Fibroblast of villous mesenchyme (primary cell): ENCODE data around the gene KCNMB3. TPM values are rescaled to one million over a fixed set of nuclear protein-coding genes. Genes with fewer than 3 reads are reported as not detected.
"Not testable (repeated sequence)": the region's sequence is repeated elsewhere in the genome, so short reads cannot be mapped to it uniquely, and the experiment has no call there.

ENCODE experiments used
- DNase-seq: peaks from one replicate; pipeline ENCODE4 v3.0.0-alpha.2; 2010; ENCODE audit warnings: low read depth
- H3K4me3 ChIP-seq: 2 replicates; pipeline ENCODE4 v1.5.1; 2011; ENCODE audit warnings: low read depth, mild to moderate bottlenecking, low read length
- CTCF ChIP-seq: IDR thresholded peaks from 2 replicates; pipeline ENCODE4 v1.5.1; 2012; ENCODE audit warnings: low read depth, mild to moderate bottlenecking, low read length; ENCODE audit not compliant: insufficient read depth
- total RNA-seq: library from RNA; depleted of rRNA; stranded (reverse); fragments of >200 nt; gene quantifications from 2 replicates; pipeline ENCODE4 v1.2.3, GENCODE V29; 2012

Gene KCNMB3
- total RNA-seq, 1 donor: 2.2 TPM

DNA sequence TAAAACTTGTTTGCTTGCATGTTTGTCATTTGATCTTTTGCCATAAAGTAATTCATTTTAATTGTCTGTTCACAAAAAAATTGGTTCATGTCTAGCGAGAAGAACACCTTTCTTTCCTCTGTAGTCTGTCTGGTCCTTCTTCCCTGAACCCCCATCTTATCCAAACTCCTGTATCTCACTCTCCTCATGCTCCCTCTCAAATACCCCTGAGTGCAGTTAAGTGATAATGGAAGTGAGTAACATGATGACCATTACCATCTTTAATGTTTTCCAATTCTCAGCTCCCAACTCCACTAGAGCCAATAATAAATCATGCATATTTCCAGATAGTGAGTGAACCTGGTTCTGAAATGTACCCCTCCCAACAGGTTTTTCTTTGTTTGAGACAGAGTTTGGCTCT lies 14.2 kb upstream of the KCNMB3 start:
- H3K4me3 ChIP-seq: no peak overlapping the region
- TF ChIP-seq CTCF: no peak
- no peak for DNase-seq

DNA sequence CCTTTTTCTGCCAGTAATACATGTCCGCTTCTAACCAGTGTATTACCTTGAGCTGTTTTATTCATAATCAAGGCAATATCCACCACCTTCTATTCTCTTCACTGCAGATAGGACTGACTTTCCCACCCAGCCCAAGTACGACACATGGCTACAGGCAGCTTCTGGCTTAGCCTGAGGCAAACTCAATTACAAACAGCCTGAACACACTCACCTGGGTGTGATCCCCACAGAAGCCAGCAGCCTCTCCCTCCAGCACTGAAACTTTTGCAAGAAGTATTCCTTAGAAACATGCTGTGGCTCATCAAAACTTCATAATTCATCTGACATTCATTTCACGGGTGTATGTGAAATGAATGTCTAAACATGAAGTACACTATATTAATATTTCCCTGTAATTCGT lies 13.5 kb upstream of the KCNMB3 start:
- DNase-seq: no peak
- no peak overlapping the region for H3K4me3 ChIP-seq
- TF ChIP-seq CTCF: no peak

DNA sequence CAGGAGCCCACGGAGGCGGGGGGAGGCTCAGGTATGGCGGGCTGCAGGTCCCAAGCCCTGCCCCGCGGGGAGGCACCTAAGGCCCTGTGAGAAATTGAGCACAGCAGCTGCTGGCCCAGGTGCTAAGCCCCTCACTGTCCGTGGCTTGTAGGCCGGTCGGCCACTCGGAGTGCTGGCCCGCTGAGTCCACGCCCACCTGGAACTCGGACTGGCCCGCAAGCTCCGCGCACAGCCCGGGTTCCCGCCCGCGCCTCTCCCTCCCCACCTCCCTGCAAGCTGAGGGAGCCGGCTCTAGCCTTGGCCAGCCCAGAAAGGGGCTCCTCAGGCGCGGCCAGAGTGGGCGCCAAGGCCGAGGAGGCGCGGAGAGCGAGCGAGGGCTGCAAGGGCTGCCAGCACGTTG lies 12.2 kb upstream of the KCNMB3 start:
- DNase-seq: no peak
- TF ChIP-seq CTCF: no peak
- no peak overlapping the region for H3K4me3 ChIP-seq

DNA sequence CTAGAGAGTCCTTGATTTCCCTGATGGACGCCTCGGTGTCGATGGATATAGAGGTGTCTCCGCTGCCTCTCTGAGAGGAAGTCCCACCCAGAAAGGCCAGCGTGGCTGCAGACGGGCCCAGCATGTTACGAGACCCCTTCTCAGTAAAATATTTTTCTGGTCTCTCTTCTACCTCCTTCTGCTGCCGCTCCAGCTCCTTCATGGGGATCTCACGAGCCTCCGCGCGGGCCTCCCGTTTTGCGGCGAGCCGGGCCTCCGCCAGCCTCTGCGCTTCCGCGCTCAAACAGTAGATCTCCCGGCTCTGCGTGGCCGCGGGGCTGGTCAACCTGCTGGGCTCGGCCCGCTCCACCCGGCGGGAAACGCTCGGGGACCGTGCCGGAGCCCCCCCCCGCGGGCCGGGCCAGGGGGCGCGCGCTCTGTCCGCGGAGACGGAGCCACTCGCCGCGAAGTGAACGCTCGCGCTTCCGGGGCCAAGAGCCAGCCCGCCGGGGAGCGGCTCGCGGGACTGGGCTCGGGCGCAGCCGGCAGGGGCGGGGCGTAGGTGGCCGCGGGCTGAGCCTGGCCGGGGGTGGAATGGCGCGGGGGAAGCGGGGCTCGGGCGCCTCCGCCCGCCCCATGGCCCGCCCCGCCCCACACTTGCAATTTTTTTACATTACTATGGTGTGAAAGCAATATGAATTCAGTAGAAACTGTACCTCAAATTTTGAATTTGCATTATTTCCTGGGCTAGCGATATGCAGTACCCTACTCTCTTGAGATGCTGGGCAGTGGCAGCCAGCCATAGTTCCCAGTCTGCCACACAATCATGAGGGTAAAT lies 10.2 kb upstream of the KCNMB3 start:
- peak; percentile 66 for DNase-seq
- H3K4me3 ChIP-seq: peak overlapping the region; percentile 63
- no peak for TF ChIP-seq CTCF

- not testable (repeated sequence) for DNase-seq, H3K4me3 ChIP-seq
Measured at GRCh38 chr3:179259959-179260756, 9.2 kb upstream of the KCNMB3 start.

DNA sequence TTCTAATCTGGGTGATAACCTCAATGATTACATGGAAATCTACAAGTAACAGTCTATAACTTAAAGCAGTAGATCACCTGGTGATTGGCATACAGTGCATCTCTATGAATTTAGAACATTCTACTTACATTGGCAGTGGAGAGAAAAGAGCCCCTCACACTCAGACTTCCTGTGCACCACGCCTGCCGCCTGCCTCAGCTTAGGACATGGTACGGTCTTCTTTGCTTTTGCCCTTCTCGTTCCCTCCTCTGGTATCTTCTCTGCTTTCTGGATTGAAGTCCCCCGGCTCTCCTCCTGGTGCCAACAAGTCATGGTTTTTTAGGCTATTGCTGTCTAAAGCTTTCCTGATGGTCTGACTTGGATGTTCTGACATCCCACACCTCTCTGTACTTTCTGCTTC lies 7.9 kb upstream of the KCNMB3 start:
- H3K4me3 ChIP-seq: no peak overlapping the region
- no peak for DNase-seq
- no peak for TF ChIP-seq CTCF

- not testable (repeated sequence) for DNase-seq, H3K4me3 ChIP-seq
Measured at GRCh38 chr3:179257742-179258141, 6.8 kb upstream of the KCNMB3 start.
